SU-DHL-6 (cell line): ENCODE data around the gene CXCL11.

ENCODE experiments used
- H2AFZ ChIP-seq: fragments of 200-600 bp; sonication (generic); 2 replicates; pipeline ENCODE4 v1.6.1; 2014; ENCODE audit warnings: low read depth, mild to moderate bottlenecking, moderate library complexity, mixed read lengths, antibody characterized with exemption, low read length; ENCODE audit not compliant: severe bottlenecking
- H3F3A ChIP-seq: fragments of 200-600 bp; shearing (Covaris generic); 2 replicates; pipeline ENCODE4 v1.6.0; 2016; ENCODE audit warnings: antibody characterized with exemption, mild to moderate bottlenecking; ENCODE audit not compliant: insufficient read depth
- H3K27ac ChIP-seq: fragments of 200-600 bp; sonication (generic); 2 replicates; pipeline ENCODE4 v1.5.1; 2016; ENCODE audit warnings: low read depth, mild to moderate bottlenecking, low read length, moderate library complexity, mixed read lengths
- H3K27me3 ChIP-seq: fragments of 200-600 bp; sonication (generic), shearing (Covaris generic); 2 replicates; pipeline ENCODE4 v1.6.0; 2014; ENCODE audit warnings: mild to moderate bottlenecking, low read length
- H3K36me3 ChIP-seq: fragments of 200-600 bp; sonication (generic); 2 replicates; pipeline ENCODE4 v1.6.1; 2014; ENCODE audit warnings: mild to moderate bottlenecking, low read length, mixed read lengths
- H3K4me2 ChIP-seq: fragments of 300-600, 200-600 bp; shearing (Covaris generic), sonication (generic); 2 replicates; pipeline ENCODE4 v1.6.0; 2014; ENCODE audit warnings: low read length, low read depth, mild to moderate bottlenecking; ENCODE audit not compliant: poor library complexity, severe bottlenecking
- H3K4me3 ChIP-seq: fragments of 200-600 bp; sonication (generic); 2 replicates; pipeline ENCODE4 v1.5.1; 2014; ENCODE audit warnings: antibody characterized with exemption, low read length, mild to moderate bottlenecking, mixed read lengths; ENCODE audit not compliant: insufficient read depth, poor library complexity, severe bottlenecking
- H3K79me2 ChIP-seq: fragments of 200-600 bp; sonication (generic); 2 replicates; pipeline ENCODE4 v1.6.1; 2014; ENCODE audit warnings: mild to moderate bottlenecking, low read length, moderate library complexity; ENCODE audit not compliant: insufficient read depth
- H3K9ac ChIP-seq: fragments of 200-600 bp; sonication (generic); 2 replicates; pipeline ENCODE4 v1.7.0; 2014; ENCODE audit warnings: mild to moderate bottlenecking, low read length
- H3K9me2 ChIP-seq: fragments of 200-600 bp; sonication (generic); replicated peaks from 2 replicates; pipeline ENCODE4 v1.6.1; 2014; ENCODE audit warnings: low read length; ENCODE audit not compliant: insufficient read depth
- H3K9me3 ChIP-seq: fragments of 200-600 bp; sonication (generic); 2 replicates; pipeline ENCODE4 v1.6.1; 2014; ENCODE audit warnings: low read length, mixed read lengths; ENCODE audit not compliant: insufficient read depth
- H4K20me1 ChIP-seq: fragments of 200-600 bp; sonication (generic); 2 replicates; pipeline ENCODE4 v1.6.1; 2014; ENCODE audit warnings: low read depth, mild to moderate bottlenecking, antibody characterized with exemption, low read length, moderate library complexity, mixed read lengths
- CTCF ChIP-seq: fragments of 200-600 bp; sonication (generic); IDR thresholded peaks from one replicate; pipeline ENCODE4 v1.5.1; 2017; ENCODE audit warnings: antibody characterized with exemption, mild to moderate bottlenecking, low read length, moderate library complexity; ENCODE audit not compliant: insufficient read depth, poor library complexity, severe bottlenecking
- EZH2phosphoT487 ChIP-seq: fragments of 200-600 bp; sonication (generic), shearing (Covaris generic); conservative IDR thresholded peaks from 2 replicates; pipeline ENCODE4 v1.6.1; 2018; ENCODE audit warnings: mild to moderate bottlenecking, antibody characterized with exemption, low read length, moderate library complexity, mixed read lengths

CXCL11 gene

GRCh38 chr4:76061982-76062381 lies 26.1 kb upstream of the CXCL11 start:
- Histone ChIP-seq H3K9me3 (no peaks in the 10 kb centered on the region), H3K27me3 (no peaks in the 10 kb centered on the region), H3K9me2 (no peaks in the 10 kb centered on the region), H3K79me2 (no peaks in the 10 kb centered on the region), H3K9ac (no peak overlapping the region), H3K36me3 (no peaks in the 10 kb centered on the region), H3K27ac (no peak overlapping the region), H3K4me3 (no peak overlapping the region), H3K4me2 (no peak overlapping the region), H3F3A (no peaks in the 10 kb centered on the region), H2AFZ (no peak overlapping the region), H4K20me1 (no peaks in the 10 kb centered on the region)
- TF ChIP-seq EZH2phosphoT487 (no peak), CTCF (no peak)

- Histone ChIP-seq H3K4me2 (no peak overlapping the region), H3K9ac (no peak overlapping the region), H3F3A (no peaks in the 10 kb centered on the region), H3K9me3 (no peaks in the 10 kb centered on the region), H4K20me1 (no peaks in the 10 kb centered on the region), H3K4me3 (no peak overlapping the region), H3K27ac (no peak overlapping the region), H3K9me2 (no peaks in the 10 kb centered on the region), H3K79me2 (no peaks in the 10 kb centered on the region), H3K36me3 (no peaks in the 10 kb centered on the region), H2AFZ (no peak overlapping the region), H3K27me3 (no peaks in the 10 kb centered on the region)
- TF ChIP-seq CTCF (no peak), EZH2phosphoT487 (no peak)
These were observed 25.6 kb upstream of the CXCL11 start for GRCh38 chr4:76061421-76061820.

GRCh38 chr4:76060506-76060905 lies 24.6 kb upstream of the CXCL11 start:
- no peaks in the 10 kb centered on the region for H3K9me2 ChIP-seq
- H2AFZ ChIP-seq = no peak overlapping the region
- no peaks in the 10 kb centered on the region for H3F3A ChIP-seq
- no peak overlapping the region for H3K9ac ChIP-seq
- no peaks in the 10 kb centered on the region for H3K9me3 ChIP-seq
- TF ChIP-seq CTCF = no peak
- TF ChIP-seq EZH2phosphoT487 = no peak
- no peak overlapping the region for H3K4me2 ChIP-seq
- no peaks in the 10 kb centered on the region for H3K36me3 ChIP-seq
- H3K27ac ChIP-seq = no peak overlapping the region
- no peak overlapping the region for H3K4me3 ChIP-seq
- H3K79me2 ChIP-seq = no peaks in the 10 kb centered on the region
- no peaks in the 10 kb centered on the region for H3K27me3 ChIP-seq
- no peaks in the 10 kb centered on the region for H4K20me1 ChIP-seq

GRCh38 chr4:76059750-76060149 lies 23.9 kb upstream of the CXCL11 start:
- no peaks in the 10 kb centered on the region for H3K27me3 ChIP-seq
- no peaks in the 10 kb centered on the region for H4K20me1 ChIP-seq
- no peak overlapping the region for H2AFZ ChIP-seq
- no peaks in the 10 kb centered on the region for H3K9me2 ChIP-seq
- no peaks in the 10 kb centered on the region for H3F3A ChIP-seq
- H3K9me3 ChIP-seq = no peaks in the 10 kb centered on the region
- H3K36me3 ChIP-seq = no peaks in the 10 kb centered on the region
- H3K4me3 ChIP-seq = no peak overlapping the region
- H3K79me2 ChIP-seq = no peaks in the 10 kb centered on the region
- no peak overlapping the region for H3K9ac ChIP-seq
- TF ChIP-seq CTCF = no peak
- TF ChIP-seq EZH2phosphoT487 = no peak
- H3K4me2 ChIP-seq = no peak overlapping the region
- no peak overlapping the region for H3K27ac ChIP-seq
